GM23248 (cell line): ENCODE measurements around the gene EXOC2.

Experiments used
- EZH2 ChIP-seq: fragments of 200-600 bp; sonication (generic); IDR thresholded peaks from 2 replicates; pipeline ENCODE4 v1.6.1; 2018; ENCODE audit warnings: antibody characterized with exemption, mild to moderate bottlenecking; ENCODE audit not compliant: insufficient read depth, poor library complexity, severe bottlenecking
- EZH2phosphoT487 ChIP-seq: fragments of 200-600 bp; sonication (generic); IDR thresholded peaks from 2 replicates; pipeline ENCODE4 v1.6.1; 2018; ENCODE audit warnings: antibody characterized with exemption, moderate library complexity, mild to moderate bottlenecking, low read depth; ENCODE audit not compliant: insufficient read depth

GRCh38 chr6:723540-723939 lies 30.6 kb upstream of the EXOC2 start:
- TF ChIP-seq EZH2 (no peak), EZH2phosphoT487 (no peak)
